Endodermal cell (in vitro differentiated cells): ENCODE measurements around the gene HES4. TPM values are rescaled to one million over a fixed set of nuclear protein-coding genes. Genes with fewer than 3 reads are reported as not detected.
A peak's percentile ranks its signal among the peaks of the same experiment; 100 is the strongest.
"Not testable (repeated sequence)": the region's sequence is repeated elsewhere in the genome, so short reads cannot be mapped to it uniquely, and the experiment has no call there.

Experiments used
- DNase-seq: peaks from one replicate; pipeline ENCODE4 v3.0.0-alpha.2; 2017
- H3K27ac ChIP-seq: 2 replicates; pipeline ENCODE4 v1.5.1; 2013; ENCODE audit warnings: mild to moderate bottlenecking, low read depth, low read length, moderate library complexity
- H3K27me3 ChIP-seq: 2 replicates; pipeline ENCODE4 v1.6.1; 2013; ENCODE audit warnings: mild to moderate bottlenecking, low read length, moderate library complexity; ENCODE audit not compliant: insufficient read depth, control insufficient read depth, poor library complexity, severe bottlenecking
- H3K36me3 ChIP-seq: 2 replicates; pipeline ENCODE4 v1.7.0; 2013; ENCODE audit warnings: mild to moderate bottlenecking, low read length, moderate library complexity; ENCODE audit not compliant: control insufficient read depth, insufficient read depth
- H3K4me1 ChIP-seq: one replicate; pipeline ENCODE4 v1.7.0; 2013; ENCODE audit warnings: low read length; ENCODE audit not compliant: control insufficient read depth, insufficient read depth
- H3K4me3 ChIP-seq: 2 replicates; pipeline ENCODE4 v1.5.1; 2013; ENCODE audit warnings: mild to moderate bottlenecking, low read length, moderate library complexity
- H3K9ac ChIP-seq: 2 replicates; pipeline ENCODE4 v1.6.1; 2013; ENCODE audit warnings: mild to moderate bottlenecking, low read length, moderate library complexity; ENCODE audit not compliant: poor library complexity, severe bottlenecking; ENCODE audit errors: extremely low read depth
- H3K9me3 ChIP-seq: 2 replicates; pipeline ENCODE4 v1.6.1; 2013; ENCODE audit warnings: mild to moderate bottlenecking, low read length, moderate library complexity; ENCODE audit not compliant: control insufficient read depth
- H3K27ac Mint-ChIP-seq: 2 replicates; pipeline ENCODE4 v1.8.0; 2020; ENCODE audit warnings: mixed read lengths
- H3K27me3 Mint-ChIP-seq: 2 replicates; pipeline ENCODE4 v1.8.0; 2021; ENCODE audit warnings: mild to moderate bottlenecking, mixed read lengths; ENCODE audit not compliant: insufficient read depth
- H3K36me3 Mint-ChIP-seq: 2 replicates; pipeline ENCODE4 v1.8.0; 2020; ENCODE audit warnings: low read depth, mixed read lengths
- H3K4me1 Mint-ChIP-seq: 2 replicates; pipeline ENCODE4 v1.8.0; 2020; ENCODE audit warnings: mixed read lengths
- H3K4me3 Mint-ChIP-seq: 2 replicates; pipeline ENCODE4 v1.8.0; 2020; ENCODE audit warnings: mild to moderate bottlenecking, moderate library complexity, mixed read lengths
- H3K9me3 Mint-ChIP-seq: 2 replicates; pipeline ENCODE4 v1.8.0; 2020; ENCODE audit warnings: mild to moderate bottlenecking, mixed read lengths
- WGBS, 2 experiments: methylation state at CpG; one replicate each; pipeline versions ENCODE4 v1.1.5 to v1.1.7; 2013; ENCODE audit warnings: missing lambda C conversion rate in 2 of 2, mixed read lengths in 1 of 2; ENCODE audit not compliant: insufficient coverage in 1 of 2, insufficient read length in 1 of 2; 5-methylcytosine and 5-hydroxymethylcytosine counted together
- total RNA-seq, 2 donors: library from RNA; stranded (reverse); fragmentation: NEBNext Ultra II Directional in 1 of 2; extraction: Animal tissue kit (Norgen Biotek cat#: 25700) in 1 of 2; gene quantifications; 2 replicates in 1 of 2; 3 replicates in 1 of 2; pipeline ENCODE4 v1.2.1, GENCODE V29; 2021
- TF ChIP-seq, protein P1 (sequence below): fragments of 200-600 bp; sonication (generic); conservative IDR thresholded peaks from 2 replicates; pipeline ENCODE4 v1.5.0; 2021; ENCODE audit warnings: antibody characterized with exemption, mild to moderate bottlenecking

The HES4 gene
- total RNA-seq, 2 donors from 2014 or later, result 16.1 to 19.7 TPM

DNA sequence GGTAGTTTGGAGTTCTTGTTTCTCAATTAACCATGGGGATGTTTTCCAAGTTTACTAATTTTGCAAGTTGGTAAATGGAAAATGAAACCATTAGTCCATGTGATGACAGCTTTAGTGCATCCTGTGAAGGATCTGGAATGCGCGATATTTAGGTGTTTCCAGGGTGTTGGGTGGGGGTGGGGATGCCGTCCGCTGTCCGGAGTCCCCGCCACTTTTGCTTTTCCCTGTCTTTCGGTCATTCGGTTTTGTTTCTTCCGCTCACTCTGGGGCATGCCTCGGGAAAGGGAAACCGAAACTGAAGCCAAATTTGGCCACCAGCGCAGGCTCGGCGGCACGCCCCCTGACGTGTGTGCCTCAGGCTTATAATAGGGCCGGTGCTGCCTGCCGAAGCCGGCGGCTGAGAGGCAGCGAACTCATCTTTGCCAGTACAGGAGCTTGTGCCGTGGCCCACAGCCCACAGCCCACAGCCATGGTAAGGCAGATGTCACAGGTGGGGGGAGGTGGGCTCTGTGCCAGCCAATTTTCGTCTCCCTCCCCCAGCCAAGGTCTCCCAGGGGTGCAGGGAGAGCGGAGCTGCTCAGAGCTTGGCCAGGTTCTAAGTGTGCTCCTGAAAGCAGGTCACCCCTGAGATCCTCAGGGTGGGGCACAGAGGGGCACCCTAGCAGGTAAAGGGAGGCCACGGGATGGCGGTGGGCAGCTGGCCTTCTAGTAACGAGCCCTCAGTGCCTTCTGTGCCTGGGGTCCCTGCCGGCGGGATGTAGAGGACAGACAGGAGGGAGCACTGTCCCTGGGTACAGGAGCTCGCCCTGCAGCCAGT, 13.4 kb upstream of the HES4 start, which contains the start of gene ISG15:
ISG15 (plus strand) TSS at position 393 of the 817 bp plus-strand sequence; CDS start at position 470, 77 bp downstream.
- Histone ChIP-seq H3K36me3 (no peaks in the 10 kb centered on the region), H3K27me3 (no peaks in the 10 kb centered on the region), H3K9ac (peak within 1 kb of the TSS; percentile 61), H3K4me3 (peak within 1 kb of the TSS; percentile 77), H3K27ac (no peak within 1 kb of the TSS), H3K4me1 (no peaks in the 10 kb centered on the region), H3K9me3 (no peaks in the 10 kb centered on the region)
- peaks cover 24% of the 10 kb centered on the region for H3K27me3 Mint-ChIP-seq
- TF ChIP-seq, protein P1, sequence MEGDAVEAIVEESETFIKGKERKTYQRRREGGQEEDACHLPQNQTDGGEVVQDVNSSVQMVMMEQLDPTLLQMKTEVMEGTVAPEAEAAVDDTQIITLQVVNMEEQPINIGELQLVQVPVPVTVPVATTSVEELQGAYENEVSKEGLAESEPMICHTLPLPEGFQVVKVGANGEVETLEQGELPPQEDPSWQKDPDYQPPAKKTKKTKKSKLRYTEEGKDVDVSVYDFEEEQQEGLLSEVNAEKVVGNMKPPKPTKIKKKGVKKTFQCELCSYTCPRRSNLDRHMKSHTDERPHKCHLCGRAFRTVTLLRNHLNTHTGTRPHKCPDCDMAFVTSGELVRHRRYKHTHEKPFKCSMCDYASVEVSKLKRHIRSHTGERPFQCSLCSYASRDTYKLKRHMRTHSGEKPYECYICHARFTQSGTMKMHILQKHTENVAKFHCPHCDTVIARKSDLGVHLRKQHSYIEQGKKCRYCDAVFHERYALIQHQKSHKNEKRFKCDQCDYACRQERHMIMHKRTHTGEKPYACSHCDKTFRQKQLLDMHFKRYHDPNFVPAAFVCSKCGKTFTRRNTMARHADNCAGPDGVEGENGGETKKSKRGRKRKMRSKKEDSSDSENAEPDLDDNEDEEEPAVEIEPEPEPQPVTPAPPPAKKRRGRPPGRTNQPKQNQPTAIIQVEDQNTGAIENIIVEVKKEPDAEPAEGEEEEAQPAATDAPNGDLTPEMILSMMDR, result no peak
- peaks cover 14% of the 10 kb centered on the region for H3K4me1 Mint-ChIP-seq
- peak; percentile 95 for DNase-seq
- peak within 1 kb of the TSS; percentile 96 for H3K27ac Mint-ChIP-seq
- H3K4me3 Mint-ChIP-seq, result peak within 1 kb of the TSS; percentile 74
- no peaks in the 10 kb centered on the region for H3K9me3 Mint-ChIP-seq
- 12 to 27% methylated on average over 7 to 30 of the region's 30 CpGs for WGBS, 2 experiments
- no peaks in the 10 kb centered on the region for H3K36me3 Mint-ChIP-seq

DNA sequence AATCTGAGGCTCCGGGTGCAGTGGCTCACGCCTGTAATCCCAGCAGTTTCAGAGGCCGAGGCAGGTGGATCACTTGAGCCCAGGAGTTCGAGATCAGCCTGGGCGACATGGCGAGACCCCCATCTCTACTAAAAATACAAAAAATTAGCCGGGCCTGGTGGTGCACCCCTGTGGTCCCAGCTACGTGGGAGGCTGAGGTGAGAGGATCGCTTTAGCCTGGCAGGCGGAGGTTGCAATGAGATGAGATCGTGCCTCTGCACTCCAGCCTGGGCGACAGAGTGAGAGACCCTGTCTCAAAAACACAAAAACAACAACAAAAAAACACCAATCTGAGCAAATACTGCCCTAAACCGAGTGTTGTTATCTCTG, 12.8 kb upstream of the HES4 start:
- peaks cover 29% of the 10 kb centered on the region for H3K27me3 Mint-ChIP-seq
- DNase-seq, result peak; percentile 55
- H3K27me3 ChIP-seq, H3K36me3 Mint-ChIP-seq, H3K4me1 ChIP-seq, H3K27ac ChIP-seq, H3K36me3 ChIP-seq, H3K9me3 ChIP-seq, H3K9me3 Mint-ChIP-seq: not testable (repeated sequence)
- H3K4me3 Mint-ChIP-seq, result peak overlapping the region; percentile 74
- H3K4me3 ChIP-seq, result peak overlapping the region; percentile 77
- H3K4me1 Mint-ChIP-seq, result peaks cover 14% of the 10 kb centered on the region
- 87% methylated on average over 13 of the region's 13 CpGs; no CpG with 5 or more reads in 1 of the 2 experiments for WGBS, 2 experiments
- peak overlapping the region; percentile 61 for H3K9ac ChIP-seq
- peak overlapping the region; percentile 96 for H3K27ac Mint-ChIP-seq

DNA sequence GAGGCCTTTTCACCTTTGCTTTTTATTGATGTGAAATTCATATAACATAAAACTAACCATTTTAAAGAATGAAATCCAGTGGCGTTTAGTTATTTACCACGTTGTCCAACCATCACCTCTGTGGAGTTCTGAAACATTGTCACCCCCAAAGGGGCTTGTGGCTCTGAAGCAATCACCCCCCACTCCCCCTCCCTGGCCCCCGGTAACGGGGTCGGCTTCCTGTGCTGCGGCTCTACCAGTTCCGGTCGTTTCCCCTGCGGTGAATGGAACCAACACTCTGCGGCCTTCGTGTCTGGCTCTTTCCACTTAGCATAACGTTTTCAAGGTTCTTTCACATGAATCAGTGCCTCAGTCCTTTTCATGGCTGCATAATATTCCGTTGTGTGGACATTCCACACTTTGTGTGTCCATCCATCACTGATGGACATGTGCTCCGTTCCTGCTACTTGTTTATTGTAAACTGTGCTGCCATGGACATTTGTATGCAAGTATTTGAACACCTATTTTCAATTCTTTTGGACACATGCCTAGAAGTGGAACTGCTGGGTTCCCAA, 11.6 kb upstream of the HES4 start:
- Histone ChIP-seq H3K27ac (no peak overlapping the region), H3K36me3 (no peaks in the 10 kb centered on the region), H3K9ac (no peak overlapping the region), H3K27me3 (no peaks in the 10 kb centered on the region), H3K4me3 (no peak overlapping the region), H3K9me3 (no peaks in the 10 kb centered on the region), H3K4me1 (peaks cover 1% of the 10 kb centered on the region)
- DNase-seq, result peak; percentile 25
- Mint-ChIP-seq H3K4me1 (peaks cover 17% of the 10 kb centered on the region), H3K27ac (no peak overlapping the region), H3K36me3 (no peaks in the 10 kb centered on the region), H3K4me3 (no peak overlapping the region), H3K9me3 (no peaks in the 10 kb centered on the region), H3K27me3 (peaks cover 29% of the 10 kb centered on the region)
- TF ChIP-seq, protein P1, result no peak
- 85 to 89% methylated on average over 13 to 14 of the region's 14 CpGs for WGBS, 2 experiments

DNA sequence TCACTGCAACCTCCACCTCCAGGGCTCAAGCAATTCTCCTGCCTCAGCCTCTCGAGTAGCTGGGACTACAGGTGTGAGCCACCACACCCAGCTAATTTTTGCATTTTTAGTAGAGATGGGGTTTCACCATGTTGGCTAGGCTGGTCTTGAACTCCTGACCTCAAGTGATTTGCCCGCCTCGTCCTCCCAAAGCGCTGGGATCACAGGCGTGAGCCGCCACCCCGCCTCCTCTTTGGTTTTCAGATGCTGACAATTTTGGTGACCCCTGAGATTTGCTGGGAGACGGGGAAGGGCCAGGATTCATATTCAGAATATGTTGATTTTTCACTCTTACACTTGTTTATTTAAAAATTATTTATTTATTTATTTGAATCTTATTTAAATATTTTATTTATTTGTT, 10.2 kb upstream of the HES4 start:
- H3K9me3 Mint-ChIP-seq, H3K4me3 ChIP-seq, H3K9me3 ChIP-seq, H3K4me3 Mint-ChIP-seq, H3K27ac ChIP-seq, H3K9ac ChIP-seq, H3K36me3 ChIP-seq, H3K27me3 ChIP-seq, H3K36me3 Mint-ChIP-seq, DNase-seq, H3K27ac Mint-ChIP-seq: not testable (repeated sequence)
- peaks cover 27% of the 10 kb centered on the region for H3K4me1 Mint-ChIP-seq
- peaks cover 14% of the 10 kb centered on the region for H3K4me1 ChIP-seq
- H3K27me3 Mint-ChIP-seq, result peaks cover 29% of the 10 kb centered on the region
- 98% methylated on average over 6 to 7 of the region's 8 CpGs for WGBS, 2 experiments
